ENCODE data around the gene SHKBP1.
"Not testable (repeated sequence)": the region's sequence is repeated elsewhere in the genome, so short reads cannot be mapped to it uniquely, and the experiment has no call there.

SHKBP1 gene, protein sequence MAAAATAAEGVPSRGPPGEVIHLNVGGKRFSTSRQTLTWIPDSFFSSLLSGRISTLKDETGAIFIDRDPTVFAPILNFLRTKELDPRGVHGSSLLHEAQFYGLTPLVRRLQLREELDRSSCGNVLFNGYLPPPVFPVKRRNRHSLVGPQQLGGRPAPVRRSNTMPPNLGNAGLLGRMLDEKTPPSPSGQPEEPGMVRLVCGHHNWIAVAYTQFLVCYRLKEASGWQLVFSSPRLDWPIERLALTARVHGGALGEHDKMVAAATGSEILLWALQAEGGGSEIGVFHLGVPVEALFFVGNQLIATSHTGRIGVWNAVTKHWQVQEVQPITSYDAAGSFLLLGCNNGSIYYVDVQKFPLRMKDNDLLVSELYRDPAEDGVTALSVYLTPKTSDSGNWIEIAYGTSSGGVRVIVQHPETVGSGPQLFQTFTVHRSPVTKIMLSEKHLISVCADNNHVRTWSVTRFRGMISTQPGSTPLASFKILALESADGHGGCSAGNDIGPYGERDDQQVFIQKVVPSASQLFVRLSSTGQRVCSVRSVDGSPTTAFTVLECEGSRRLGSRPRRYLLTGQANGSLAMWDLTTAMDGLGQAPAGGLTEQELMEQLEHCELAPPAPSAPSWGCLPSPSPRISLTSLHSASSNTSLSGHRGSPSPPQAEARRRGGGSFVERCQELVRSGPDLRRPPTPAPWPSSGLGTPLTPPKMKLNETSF

DNA sequence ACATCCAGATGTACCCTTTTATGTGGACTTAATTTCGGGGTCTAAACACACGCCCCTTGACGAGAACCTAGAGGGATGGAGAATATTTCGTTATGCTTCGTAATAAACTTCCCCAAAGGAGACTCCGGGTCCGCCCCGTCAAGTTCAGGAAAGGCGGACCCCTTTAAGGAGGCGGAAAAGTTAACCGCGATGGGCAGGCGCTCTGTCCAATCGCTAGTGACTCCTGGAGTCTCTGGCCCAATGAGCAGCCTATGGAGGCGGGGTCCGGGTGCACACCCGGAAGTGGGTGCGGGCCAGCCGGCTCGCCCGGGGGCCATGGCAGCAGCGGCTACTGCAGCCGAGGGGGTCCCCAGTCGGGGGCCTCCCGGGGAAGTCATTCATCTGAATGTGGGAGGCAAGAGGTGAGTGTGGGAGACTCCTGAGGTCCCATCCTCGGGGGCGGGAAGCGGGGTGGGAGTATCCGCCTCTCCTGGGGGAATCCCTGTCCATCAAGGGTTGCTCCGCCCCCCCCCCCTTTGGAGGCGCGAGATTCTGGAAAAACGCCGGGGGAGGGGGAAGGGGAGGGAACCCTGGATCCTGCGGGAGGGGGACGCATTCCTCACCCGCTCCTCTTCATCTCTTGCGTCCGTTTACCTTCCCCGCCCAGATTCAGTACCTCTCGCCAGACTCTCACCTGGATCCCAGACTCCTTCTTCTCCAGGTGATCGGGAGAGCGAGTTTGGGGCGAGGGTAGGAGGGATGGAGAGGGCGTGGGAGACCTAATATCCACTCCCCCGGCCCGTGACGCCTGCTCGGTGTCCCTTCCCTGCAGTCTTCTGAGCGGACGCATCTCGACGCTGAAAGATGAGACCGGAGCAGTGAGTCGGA is at the start of gene SHKBP1:
TSS of gene SHKBP1 (plus strand) at position 289 of the 867 bp plus-strand sequence. CDS start at position 316, 27 bp downstream.
- DNase-seq, result peak; percentile 91 to 95

DNA sequence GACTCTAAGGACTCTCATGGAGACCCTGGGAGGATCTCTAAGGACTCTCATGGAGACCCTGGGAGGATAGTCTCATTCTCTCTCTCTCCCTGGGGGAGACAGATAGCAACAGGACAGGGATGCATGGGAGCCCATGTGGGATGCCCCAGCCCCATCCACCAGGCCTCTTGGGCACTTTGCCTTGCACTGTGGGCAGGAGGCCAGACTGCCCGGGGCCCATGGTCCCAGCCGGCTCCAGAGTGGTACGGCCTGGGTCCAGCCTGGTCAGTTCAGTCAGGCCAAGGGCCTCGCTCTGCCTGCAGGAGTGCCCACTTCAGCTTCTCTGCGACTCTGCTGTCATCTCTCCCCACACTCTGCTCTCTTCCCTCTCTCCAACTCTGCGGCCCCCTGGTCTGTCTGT is 48.6 kb upstream of the SHKBP1 start:
- DNase-seq, result no peak

DNA sequence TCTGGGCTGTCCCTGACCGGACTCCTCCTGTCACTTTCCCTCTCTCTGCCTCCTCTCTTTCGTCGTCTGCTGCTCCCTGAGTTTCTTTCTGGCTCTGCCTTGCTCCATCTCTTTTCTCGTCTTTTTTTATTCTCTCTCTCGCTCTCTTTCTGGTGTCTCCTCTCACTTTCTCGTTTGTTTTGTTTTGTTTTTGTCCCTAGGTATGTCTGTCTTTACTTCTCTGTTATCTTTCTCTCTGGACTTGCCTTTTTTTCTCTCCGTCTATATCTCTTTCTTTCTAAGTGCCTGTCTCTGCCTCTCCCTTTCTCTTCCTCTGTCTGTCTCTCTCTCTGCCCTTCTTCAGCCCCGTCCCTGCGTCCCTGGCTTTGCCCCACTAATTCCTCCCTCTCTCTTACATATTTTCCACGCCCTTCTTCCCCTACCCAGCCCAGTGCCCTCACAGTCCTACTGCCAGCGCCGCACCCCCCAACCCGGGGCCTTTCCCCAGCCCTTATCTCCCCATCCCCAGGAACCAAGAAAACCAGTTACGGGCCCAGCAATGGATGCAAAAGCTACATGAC is 48.1 kb upstream of the SHKBP1 start:
- no peak for DNase-seq

DNA sequence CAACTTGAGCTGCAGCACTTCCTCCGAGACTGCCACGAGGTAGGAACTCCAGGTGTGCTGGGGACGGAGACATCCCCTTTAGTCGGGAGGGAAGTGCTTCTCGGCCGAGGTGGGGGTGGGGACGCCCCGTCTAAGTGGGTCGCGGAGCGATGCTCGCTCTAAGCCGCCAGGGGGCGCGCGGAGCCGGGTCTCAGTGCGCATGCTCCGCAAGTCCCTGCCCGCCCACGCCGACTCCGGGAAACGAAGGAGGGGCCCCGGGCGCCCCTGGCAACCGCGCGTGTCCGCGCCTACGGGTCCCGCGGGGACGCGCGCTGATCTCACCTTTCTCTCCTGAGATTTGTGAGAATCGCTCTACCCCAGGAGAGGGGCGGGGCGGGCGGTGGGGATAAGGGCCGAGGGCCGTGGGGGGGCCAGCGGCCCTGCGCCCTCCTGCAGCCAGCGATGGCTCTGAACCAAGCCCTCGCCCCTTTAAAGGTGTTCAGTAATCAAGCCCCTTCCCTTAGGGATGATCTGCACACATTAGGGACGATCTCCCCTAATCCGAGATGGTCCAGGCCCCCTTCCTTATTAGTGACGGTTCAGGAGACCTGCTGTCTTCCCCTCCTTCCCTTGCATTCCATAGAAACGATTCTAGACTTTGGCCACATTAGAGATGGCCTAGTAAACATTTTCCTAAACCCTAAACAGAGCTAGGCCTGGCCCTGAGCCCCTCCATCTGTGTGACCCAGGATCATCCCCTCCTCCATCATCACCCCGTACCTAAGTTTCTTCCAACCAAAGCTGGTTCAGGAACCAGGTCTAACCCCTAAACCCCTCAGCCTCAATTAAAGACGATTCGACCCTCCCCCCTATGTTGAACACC is 47.3 kb upstream of the SHKBP1 start:
- peak; percentile 89 to 92 for DNase-seq

DNA sequence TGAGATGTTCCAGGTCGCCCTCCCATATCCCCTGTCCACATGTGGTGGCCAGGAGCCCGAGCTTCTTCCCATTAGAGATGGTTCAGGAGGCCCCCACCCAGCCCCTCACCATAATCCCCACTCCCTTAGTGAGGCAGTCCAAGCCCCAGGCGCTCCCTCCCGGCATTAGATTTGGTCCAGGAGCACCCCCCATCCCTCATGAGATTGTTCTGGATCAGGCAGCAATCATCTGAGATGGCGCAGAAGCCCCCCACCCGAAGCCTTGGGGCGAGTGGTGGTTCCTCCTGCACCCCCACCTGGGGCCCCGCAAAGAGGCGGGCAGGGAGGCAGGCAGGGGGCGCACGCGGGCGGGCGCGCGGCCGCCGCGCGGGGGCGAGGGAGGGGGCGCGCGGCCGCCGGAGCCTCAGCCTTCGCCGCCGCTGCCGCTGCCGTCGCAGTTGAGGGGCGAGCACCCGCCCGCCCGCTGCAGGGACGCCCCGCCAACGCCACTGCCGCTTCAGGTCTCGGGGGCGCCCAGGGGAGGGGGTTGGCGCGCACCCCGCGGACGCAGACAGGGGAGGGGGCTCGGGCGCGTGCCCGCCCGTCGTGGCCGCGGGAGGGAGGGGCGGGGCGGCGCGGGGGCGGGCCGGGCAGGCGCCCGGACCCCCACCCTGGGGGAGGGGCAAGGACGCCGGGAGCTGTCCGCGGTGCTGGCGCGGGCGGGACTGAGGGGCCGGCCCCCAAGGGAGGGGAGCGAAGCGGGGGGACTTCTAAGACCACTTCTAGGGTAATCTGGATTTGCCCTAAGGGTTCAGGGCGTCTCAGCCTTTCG is 46.4 kb upstream of the SHKBP1 start:
- DNase-seq, result peak in 1 of 2 donors; percentile 47

DNA sequence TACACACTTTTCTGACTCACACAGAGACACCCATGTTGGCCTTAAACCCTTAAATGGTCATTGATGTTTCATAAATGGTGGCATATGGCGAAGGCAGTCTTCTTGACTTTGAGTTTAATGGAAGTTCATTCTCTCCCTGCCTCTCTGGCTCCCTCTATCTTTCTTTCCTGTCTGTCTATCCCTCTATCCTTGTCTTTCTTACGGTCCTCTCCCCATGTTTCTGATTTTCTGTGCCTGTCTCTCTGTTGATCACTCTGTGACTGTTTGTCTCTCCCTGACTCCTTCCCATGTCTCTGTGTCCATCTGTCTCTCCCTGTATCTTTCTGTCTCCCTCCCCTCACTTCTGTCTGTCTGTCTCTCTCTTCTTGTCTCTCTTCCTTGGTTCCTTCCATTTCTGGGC is 43.2 kb upstream of the SHKBP1 start:
- no peak for DNase-seq

DNA sequence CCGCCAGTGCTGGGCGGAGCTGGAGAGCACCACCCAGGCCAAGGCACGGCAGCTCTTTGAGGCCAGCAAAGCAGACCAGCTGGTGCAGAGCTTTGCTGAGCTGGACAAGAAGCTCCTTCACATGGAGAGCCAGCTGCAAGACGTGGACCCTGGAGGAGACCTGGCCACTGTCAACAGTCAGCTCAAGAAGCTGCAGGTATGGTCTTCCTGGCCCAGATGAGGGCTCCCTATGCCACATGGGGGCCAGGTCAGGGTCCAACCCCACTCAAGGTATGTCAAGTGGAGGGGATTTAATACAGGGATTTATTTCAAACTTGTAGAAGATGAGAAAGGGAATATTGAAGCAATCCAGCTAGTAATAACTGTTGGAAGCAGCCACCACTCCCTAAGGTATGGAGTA is 42.5 kb upstream of the SHKBP1 start:
- DNase-seq, result no peak

DNA sequence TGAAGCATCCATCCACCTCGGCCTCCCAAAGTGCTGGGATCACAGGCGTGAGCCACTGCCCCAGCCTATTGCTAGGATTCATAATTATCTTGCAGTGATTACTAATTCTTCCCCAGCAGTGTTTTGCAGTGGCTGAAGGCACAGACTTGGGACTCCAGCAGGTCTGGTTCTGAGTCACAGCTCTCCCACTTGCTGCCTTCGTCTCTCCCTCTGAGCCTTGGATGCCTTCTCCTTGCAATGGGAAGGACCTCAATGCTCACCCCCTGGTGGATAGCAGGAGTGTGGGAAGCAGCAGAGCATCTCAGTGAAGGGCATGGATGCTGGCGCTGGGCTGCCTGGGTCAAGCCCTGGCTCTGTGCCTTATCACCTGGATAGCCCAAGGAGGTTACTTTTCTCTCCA is 37.6 kb upstream of the SHKBP1 start:
- no peak for DNase-seq

DNA sequence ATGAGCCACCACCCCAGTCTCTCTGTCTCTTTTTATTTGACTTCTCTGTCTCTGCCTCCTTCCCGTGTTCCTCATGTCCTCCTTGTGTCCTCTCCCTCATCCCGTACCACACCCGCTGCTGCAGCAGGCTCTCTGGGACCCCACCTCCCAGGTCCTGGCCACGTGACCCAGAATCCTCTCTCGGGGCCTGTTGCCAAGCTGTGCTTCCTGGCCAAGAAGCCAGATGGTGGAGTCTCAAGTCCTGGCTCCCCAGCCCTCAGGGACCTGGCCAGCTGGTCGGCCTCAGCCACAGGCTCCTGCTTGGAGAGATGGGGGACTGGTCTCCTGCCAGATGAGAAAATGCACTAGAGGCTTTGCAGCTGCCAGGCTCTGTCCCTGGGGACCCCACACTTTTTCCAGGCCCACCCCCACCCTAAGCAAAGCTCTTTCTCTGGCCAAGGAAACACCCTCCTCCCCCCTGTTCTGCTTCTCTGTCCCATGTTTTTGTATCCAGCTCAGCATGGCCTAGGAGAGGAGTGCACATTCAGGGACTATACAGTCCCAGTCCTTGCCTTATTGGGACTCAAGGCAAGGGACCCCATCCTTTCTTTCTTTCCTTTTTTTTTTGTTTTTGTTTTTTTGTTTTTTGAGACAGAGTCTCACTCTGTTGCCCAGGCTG is 34.3 kb upstream of the SHKBP1 start:
- DNase-seq, result no peak

DNA sequence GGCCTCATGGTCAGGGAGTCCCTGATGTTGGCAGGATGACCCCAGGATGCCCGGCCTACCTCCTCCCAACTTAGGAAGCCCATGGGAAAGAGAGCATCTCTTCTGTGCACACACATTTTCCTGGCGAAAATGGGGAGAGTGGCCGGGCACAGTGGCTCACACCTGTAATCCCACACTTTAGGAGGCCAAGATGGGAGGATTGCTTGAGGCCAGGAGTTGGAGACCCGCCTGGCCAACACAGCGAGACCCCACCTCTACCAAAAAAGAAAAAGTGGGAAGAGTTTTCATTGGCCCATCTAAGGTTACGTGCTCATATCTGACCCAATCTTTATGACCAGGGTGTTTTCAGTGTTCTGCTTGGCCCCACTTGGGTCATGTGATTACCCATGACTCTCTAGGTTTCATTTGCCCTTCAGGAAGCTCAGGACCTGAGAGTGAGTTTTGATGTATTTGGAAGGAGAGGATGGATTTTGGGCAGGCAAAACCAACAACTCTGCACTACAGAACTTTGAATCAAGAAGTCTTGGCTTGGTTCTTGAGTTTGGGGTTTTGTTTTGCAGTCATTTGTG is 33.6 kb upstream of the SHKBP1 start:
- no peak for DNase-seq

DNA sequence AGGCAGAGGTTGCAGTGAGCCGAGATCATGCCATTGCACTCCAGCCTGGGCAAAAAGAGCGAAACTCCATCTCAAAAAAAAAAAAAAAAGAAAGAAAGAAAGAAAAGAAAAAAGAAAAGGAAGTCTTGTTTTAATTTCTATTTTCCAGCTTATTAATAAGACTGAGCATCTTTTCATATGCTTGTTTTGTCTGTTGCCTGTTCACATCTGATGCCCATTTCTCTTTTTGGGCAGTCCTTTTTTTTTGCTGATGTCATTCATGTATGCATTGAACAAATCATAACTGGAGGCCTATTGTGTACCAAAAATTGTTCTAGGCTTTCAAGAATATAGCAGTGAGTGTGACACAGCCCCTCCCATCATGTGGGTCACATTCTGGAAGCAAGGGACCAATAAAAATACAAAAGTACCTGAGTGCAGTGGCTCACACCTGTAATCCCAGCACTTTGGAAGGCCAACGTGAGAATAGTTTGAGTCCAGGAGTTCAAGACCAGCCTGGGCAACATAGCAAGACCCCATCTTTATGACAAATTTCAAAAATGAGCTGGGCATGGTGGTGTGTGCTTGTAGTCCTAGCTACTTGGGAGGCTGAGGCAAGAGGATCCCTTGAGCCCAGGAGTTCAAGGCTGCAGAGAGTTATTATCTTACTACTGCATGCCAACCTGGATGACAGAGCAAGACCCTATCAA is 30.4 kb upstream of the SHKBP1 start:
- not testable (repeated sequence) for DNase-seq

DNA sequence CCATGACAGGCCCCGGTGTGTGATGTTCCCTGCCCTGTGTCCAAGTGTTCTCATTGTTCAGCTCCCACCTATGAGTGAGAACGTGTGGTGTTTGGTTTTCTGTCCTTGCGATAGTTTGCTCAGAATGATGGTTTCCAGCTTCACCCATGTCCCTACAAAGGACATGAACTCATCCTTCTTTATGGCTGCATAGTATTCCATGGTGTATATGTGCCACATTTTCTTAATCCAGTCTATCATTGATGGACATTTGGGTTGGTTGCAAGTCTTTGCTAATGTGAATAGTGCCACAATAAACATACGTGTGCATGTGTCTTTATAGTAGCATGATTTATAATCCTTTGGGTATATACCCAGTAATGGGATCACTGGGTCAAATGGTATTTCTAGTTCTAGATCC is 29.5 kb upstream of the SHKBP1 start:
- DNase-seq, result not testable (repeated sequence)

DNA sequence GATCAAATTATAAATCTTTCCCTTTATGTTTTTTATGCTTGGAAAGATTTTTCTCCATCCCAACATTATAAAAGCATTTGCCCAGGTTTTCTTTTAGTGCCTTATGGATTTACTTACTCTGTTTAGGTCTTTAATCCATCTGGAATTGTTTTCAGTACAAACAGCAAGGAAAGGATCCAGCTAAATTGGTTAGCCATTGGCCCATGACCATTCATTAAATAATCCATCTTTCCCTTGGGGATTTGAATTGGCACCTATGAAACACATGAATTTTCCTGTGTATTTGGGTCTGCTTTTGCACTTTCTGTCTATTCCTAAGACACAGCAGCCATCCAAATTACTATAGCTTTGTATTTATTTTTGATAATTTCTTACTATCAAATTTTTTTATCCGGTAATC is 28.8 kb upstream of the SHKBP1 start:
- no peak for DNase-seq

DNA sequence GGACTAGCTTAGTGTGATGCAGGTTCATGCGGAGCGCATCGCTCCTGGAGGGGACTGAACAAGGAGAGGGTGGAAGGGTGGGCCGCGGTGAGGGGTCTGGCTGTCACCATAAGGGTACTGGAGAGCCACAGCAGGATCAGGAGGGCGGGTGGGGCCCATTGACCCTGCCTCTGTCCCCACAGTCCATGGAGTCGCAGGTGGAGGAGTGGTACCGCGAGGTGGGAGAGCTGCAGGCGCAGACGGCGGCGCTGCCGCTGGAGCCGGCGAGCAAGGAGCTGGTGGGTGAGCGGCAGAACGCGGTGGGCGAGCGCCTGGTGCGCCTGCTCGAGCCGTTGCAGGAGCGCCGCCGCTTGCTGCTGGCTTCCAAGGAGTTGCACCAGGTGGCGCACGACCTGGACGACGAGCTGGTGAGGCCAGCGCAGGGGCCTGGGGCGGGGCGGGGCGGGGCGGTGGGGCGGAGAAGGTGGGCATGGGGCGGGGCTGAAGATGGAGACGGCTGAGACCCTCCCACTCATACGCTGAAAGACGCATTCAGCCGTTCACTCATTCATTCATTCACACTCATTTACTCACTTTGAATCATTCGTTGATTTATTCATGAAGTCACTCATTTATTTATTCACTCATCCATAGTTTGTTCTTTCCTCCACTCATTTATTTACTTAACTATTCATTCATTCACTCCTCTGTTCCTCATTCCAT is 27.5 kb upstream of the SHKBP1 start:
- DNase-seq, result peak; percentile 65 to 76

DNA sequence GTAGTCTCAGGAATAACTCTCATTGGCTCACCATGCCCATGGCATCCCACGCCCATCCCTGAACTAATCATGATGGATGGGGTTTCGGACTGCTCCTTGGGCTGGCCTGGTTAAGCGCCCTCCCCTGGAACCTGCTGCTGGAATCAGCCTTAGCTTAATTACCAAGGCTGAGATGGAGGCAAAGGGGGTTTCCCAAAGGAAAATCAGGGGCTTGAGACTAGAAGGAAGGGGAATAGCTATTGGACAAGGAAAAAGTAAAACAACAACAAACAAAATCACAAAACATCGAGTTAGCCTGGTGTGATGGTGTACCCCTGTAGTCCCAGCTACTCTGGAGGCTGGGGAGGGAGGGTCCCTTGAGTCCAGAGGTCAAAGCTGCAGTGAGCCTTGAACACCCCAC is 25.7 kb upstream of the SHKBP1 start:
- DNase-seq, result no peak

DNA sequence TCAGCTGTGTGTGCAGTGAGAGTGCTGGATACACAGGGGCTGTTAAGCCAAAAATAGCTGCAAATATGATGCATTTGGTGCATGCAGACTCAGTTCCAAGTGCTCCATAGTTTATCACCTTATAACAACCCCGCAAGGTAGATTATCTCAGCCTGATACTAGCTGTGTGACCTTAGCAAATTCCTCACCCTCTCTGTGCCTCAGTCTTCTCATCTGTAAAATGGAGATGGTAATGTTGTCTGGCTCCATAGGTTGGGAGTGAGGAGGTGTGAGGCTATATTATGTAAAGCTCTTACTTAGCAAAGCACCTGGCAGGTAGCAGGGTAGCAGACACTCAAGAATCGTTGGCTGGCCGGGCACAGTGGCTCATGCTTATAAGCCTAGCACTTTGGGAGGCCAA is 23.8 kb upstream of the SHKBP1 start:
- no peak for DNase-seq

DNA sequence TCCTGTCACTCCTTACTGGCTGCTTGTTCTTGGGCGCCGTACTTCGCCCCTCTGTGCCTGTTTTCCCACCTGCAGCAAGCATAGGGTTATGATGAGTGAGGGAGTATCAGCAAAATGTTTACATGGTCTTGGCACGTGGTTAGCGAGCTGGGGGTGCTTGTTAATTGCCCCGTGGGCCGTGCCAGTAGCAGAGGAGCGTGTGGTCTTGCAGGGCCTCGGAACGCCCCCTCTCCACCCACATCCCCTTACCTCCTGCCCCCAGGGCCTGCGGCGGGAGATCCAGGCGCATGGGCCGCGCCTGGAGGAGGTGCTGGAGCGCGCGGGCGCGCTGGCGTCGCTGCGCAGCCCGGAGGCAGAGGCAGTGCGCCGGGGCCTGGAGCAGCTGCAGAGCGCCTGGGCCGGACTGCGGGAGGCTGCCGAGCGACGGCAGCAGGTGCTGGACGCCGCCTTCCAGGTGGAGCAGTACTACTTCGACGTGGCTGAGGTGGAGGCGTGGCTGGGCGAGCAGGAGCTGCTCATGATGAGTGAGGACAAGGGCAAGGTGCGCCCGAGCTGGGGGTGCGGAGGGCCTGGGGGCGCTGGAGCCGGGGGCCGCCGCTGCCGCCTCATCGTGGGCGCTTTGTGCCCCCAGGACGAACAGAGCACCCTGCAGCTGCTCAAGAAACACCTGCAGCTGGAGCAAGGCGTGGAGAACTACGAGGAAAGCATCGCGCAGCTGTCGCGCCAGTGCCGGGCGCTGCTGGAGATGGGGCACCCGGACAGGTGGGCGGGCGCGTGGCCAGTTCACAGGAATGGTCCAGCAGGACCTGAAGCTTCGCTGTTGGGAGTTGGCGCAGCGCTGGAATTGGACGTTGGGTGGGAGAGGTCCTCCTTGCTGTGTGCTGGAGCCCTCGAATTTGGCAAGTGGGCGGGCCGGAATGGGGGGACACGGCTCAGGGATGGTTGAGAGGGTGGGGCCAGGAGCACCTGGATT is 22.5 kb upstream of the SHKBP1 start:
- DNase-seq, result no peak
